Urothelium cell line (cell line): Measurements from ENCODE around the gene MKNK1.
A peak's percentile ranks its signal among the peaks of the same experiment; 100 is the strongest.

Experiments
- DNase-seq: peaks from one replicate; pipeline ENCODE4 v3.0.0; 2011; ENCODE audit warnings: low spot score, mixed read lengths
- FAIRE-seq: peaks from 2 replicates; lab custom pipeline; 2011; peaks lifted over from hg19 to GRCh38; lab: Jason Lieb, UNC

The MKNK1 gene

GRCh38 chr1:46619656-46620258 lies 15.7 kb upstream of the MKNK1 start:
- DNase-seq (no peak), FAIRE-seq (no peak)

GRCh38 chr1:46618754-46619415 lies 14.8 kb upstream of the MKNK1 start:
- DNase-seq (no peak), FAIRE-seq (no peak)

GRCh38 chr1:46617833-46618232 lies 13.8 kb upstream of the MKNK1 start:
- no peak for FAIRE-seq
- DNase-seq, result no peak

DNA sequence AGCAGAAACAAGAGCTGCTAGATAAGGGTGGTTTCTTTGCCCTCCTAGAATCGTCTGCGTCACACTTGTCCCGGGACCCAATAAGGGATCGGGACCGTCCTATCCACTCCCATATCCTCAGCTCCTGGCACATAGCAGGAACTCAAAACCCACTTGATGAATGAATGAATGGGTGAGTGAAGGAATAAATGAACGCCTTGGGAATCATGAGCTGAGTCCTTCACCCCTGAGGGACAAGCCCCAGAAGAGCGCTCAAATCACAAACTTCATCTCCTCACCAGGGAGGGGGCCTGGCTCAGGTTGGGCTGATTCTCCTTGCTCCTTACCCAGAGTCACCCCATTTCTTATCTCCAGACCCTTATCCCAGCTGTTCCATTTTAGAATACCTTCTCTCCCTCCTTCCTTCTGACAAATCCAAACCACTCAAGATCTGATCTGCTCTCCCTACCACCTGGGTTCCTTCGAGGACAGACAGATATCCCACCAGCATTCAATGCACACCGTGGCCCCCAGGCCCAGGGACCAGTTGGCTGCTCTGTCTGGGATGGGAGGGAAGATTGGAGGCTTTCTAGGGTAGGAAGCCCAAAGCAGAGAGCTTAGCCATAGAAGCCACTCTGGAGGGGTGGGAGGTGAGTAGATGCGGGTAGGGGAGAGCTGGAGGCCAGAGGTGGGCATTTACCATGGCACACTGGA lies 13.2 kb upstream of the MKNK1 start:
- no peak for FAIRE-seq

DNA sequence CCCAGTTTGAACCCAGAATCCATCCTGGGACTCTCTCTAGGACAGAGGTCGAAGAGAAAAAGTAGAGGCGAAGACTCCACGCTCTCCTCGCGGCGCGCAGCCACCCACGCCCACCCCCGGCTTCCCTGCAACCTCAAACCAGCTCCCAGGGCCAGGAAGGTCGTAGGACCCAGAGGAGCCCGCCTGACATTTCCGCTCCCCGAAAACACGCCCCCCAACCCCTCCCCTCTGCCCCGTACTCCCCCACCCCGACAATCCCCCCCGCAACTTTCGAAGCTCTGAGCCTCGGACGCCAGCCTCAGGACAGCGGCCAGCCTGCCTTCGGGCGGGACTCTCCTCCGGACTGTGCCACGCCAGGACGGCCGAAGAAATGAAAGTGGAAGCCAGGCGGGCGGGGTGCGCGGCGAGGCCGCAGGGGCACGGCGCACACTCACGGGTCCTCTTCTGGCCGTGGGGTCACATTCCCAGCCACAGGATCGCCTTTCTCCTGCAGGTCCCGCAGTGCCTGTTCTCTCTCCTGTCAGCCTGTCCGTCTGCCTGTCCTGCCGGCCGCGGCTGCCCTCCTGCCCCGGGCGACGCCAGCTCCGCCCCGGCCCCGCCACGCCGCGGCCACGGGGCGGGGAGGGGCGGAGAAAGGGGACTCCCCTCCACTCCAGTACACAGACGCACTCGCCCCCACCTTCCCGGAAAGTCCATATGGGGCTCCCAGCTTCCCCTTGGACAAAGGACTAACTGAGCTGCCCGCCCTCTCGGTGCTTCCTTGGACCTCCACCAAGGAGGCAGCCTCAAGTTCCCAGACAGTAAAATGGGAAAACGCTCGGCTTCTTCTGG lies 12.4 kb upstream of the MKNK1 start, which contains the start of gene MOB3C:
Gene MOB3C (minus strand): TSS at position 535 of the 831 bp plus-strand sequence. CDS start 3,490 bp downstream, outside the sequence.
- FAIRE-seq (no peak), DNase-seq (peak; percentile 86)

More for the DNA sequence above, 13.2 kb upstream of the MKNK1 start:
- DNase-seq, result no peak

DNA sequence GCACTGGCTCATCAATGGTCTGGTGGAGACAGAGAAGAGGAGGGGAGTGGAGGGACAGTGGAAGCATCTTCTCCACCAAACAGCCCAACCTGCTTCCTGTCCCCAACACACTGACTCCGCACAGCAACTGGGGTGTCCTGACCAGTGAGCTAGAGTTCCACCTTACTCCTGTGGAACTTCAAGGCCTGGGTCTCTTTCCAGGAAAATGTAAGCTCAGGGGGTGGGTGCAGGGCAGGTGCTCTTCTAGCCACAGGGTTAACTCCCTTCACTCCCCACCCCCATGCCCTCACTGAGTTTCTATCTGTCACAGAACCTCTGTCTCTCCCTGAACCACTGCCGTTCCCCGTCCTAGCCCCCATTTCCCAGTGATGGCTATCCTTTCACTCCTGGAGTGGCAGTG lies 11.7 kb upstream of the MKNK1 start:
- DNase-seq, result no peak
- no peak for FAIRE-seq

DNA sequence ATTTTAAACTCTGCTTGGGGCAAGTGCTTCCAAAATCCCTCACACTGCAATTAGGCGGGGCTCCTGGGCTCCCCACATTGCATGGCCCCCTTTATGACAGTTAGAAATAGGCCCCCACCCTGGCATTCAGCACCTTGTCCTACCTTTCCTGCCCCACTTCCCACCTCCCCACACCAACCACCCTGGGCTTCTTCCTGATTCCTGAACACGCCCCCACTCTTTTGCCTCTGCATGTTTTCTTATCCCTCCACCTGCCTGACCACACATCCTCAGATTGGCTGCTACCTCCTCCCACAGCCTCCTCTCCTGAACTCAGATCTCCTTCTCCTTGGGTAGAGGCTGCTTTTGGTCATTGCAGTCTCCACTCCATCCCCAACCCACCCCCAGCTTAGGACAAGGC lies 11.0 kb upstream of the MKNK1 start:
- FAIRE-seq, result no peak
- DNase-seq, result no peak

- no peak for FAIRE-seq
Observed at GRCh38 chr1:46614604-46614984, 10.5 kb upstream of the MKNK1 start.

DNA sequence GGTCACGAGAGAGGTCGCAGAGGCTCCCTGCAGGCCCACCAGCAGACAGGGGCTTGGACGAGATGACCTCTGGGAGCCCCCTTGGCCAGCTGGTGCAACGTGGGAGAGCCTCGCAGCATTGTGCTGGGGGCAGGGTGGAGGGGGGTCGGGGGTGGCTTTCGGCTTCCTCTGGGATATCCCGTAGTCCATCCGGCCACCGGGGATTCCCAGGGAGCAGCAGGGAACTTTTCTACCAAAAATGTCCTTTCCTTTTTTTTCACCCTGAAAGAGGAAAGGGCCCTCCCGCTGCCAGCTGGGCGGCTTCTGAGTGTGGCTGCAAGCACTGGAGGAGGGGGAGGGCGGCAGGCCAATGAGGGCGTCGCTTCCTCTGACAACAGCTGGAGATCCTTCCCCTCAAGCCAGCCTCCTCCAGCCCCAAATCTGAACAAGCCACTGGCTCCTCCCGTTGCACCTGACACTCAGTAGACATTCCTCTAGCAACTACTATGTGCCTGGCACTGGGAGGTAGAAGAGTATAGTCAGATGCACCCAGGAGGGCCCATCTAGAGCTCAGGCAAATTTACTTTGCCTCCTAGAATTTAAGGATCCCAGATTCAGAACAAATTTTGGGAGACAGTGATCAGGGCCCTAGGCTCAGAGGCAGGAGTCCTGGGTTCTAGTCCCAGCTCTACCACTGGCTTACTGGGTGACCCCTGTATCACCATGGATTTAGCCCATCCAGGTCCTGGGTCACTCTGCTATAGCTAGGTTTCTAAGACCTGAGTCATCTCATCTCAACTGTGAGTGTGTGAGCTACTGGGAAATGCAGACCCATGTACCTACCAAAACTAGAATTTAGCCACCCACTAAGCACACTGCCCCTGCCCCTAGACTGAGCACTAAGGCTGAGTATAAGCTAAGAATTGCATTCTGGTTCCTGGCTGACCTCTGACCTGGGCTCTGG lies 9.9 kb upstream of the MKNK1 start:
- DNase-seq (no peak), FAIRE-seq (no peak)

More at GRCh38 chr1:46614604-46614984, 10.5 kb upstream of the MKNK1 start:
- DNase-seq, result no peak

DNA sequence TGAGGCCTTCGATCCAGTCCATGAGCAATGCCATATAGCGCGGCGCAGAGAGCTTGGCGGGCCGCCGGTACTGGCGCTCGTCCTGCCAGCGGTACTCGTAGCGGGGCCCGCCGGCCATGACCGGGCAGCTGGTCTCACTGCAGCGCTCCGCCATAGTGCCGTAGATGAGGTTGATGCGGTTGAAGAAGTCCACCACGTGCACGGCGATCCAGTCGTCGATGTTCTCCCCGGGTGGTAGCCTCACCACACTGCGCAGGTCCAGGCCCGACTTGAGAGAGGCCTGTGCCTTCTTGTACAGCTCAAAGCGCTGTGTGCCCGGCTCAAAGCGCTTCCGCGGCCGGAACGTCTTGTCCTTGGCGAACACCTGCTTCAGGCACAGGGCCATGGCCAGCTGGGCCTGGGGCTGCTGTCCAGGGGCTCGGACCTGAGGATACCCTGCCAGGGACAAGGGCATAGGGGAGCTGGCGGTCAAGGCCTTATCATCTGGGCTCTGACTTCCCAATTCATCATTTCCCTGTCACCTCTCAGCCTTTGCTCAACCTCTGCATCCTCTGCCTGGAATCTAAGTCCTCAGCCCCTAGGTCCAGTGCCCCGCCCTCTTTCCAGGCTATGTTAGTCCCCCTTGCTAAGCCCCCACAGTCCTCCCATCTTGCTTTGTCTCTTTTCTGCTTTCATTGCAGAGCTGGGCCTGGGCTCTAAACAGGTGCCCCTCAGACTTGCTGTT lies 9.0 kb upstream of the MKNK1 start:
- FAIRE-seq (no peak), DNase-seq (no peak)

GRCh38 chr1:46611691-46612221 lies 7.7 kb upstream of the MKNK1 start:
- FAIRE-seq, result no peak
- DNase-seq, result peak; percentile 25

GRCh38 chr1:46607345-46608130 lies 3.5 kb upstream of the MKNK1 start:
- no peak for DNase-seq
- no peak for FAIRE-seq

DNA sequence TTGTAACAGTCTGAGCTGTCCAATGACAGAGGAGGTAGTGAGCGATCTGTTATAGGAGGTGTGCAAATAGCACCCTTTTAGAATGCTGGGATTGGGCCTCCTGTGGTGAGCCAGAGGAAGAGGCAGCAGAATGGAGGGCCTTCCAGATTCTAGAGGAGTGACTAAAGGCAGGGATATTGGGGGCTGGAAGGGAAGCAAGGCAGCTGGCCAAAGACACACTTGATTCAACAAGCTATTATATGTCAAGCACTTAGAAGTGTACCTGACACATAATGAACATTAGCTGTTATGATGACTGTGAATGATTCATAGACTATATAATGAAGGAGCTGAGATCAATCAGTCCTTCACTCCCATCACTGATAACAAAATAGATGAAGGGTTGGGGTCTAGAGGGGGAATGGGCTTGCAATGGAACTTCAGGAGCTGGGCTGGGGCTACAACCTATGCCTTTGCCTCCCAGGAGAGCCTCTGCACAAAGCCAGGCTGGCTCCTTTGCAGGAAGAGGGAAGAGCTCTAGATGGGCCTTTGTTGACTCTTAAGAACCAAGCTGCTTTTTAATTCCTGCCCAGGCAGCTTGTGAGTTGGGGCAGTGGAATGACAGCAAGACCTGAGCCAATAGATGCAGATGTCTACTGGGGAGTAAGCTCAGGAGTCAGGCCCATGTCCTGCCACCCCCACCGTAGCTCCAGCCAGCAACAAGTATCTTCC lies 2.3 kb upstream of the MKNK1 start:
- DNase-seq, result no peak

GRCh38 chr1:46605232-46605631 lies 1.2 kb upstream of the MKNK1 start:
- FAIRE-seq (no peak), DNase-seq (no peak)

More for the DNA sequence above, 2.3 kb upstream of the MKNK1 start:
- FAIRE-seq, result no peak

GRCh38 chr1:46603481-46603857 lies 599 bp downstream of the MKNK1 start:
- no peak for DNase-seq

DNA sequence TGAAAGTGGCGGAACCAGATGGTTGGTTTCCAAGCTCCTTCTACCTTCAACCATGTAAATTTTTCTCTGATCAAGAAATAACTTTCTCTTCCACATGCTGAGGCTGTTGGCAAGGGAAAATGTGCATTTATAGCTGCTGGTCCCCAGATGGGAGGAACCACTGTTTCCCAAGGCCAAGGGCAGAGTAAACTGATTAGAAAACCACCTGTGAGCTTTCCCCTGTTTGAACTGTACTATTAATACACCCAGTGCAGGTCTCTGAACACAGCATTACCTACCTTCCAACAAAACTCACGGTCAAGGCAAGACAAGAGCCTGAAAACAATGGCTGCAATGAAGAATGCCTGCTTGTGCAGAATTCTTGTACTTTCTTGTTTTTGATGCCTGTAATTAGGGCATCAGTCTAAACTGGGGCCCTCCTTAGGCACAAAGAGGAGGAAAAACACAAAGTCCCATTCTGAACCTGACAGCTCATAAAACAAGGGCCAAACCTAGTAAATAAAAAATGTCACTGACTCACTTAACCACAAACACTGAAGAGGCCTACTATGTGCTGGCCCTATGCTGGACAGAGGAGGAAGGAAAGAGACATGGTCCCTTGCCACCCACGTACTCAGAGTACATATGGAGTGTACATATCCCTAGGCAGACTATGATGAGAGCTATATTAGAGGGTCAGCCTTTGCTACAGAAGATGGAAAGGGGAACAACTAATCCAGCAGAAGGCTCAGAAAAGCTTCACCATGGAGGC lies 2.6 kb downstream of the MKNK1 start:
- FAIRE-seq (no peak), DNase-seq (no peak)

More at GRCh38 chr1:46603481-46603857, 599 bp downstream of the MKNK1 start:
- FAIRE-seq, result no peak
